Colon (tissue), 2 donors: Measurements from ENCODE around the gene SRRT.

Experiments
- FAIRE-seq: peaks from 2 replicates; lab custom pipeline; 2012; peaks lifted over from hg19 to GRCh38; lab: Jason Lieb, UNC
- donor health status: control.
- donor health status: control.

The SRRT gene

GRCh38 chr7:100880645-100881044 is 5.7 kb downstream of the SRRT start:
- no peak for FAIRE-seq

GRCh38 chr7:100881136-100881535 is 6.2 kb downstream of the SRRT start:
- no peak for FAIRE-seq

GRCh38 chr7:100882201-100882600 is 7.3 kb downstream of the SRRT start:
- FAIRE-seq = no peak

GRCh38 chr7:100882785-100883526 is 8.1 kb downstream of the SRRT start:
- no peak for FAIRE-seq

- no peak for FAIRE-seq
These were observed 10.0 kb downstream of the SRRT start for GRCh38 chr7:100884736-100885439.

- no peak for FAIRE-seq
These were observed 10.7 kb downstream of the SRRT start for GRCh38 chr7:100885440-100886141.

- FAIRE-seq = no peak
These were observed 11.4 kb downstream of the SRRT start for GRCh38 chr7:100886142-100886935.

- no peak for FAIRE-seq
These were observed 12.1 kb downstream of the SRRT start for GRCh38 chr7:100886936-100887515.

GRCh38 chr7:100887516-100888290 is 12.8 kb downstream of the SRRT start:
- no peak for FAIRE-seq

GRCh38 chr7:100888291-100888987 is 13.5 kb downstream of the SRRT start:
- FAIRE-seq = no peak

- no peak for FAIRE-seq
These were observed 14.3 kb downstream of the SRRT start, which contains the start of gene UFSP1 for GRCh38 chr7:100888988-100889750. UFSP1 (minus strand) TSS chr7:100889715; CDS start chr7:100889271, 444 bp downstream.

- no peak for FAIRE-seq
These were observed 16.0 kb downstream of the SRRT start for GRCh38 chr7:100890653-100891567.

- no peak for FAIRE-seq
These were observed 16.8 kb downstream of the SRRT start for GRCh38 chr7:100891568-100892247.

- no peak for FAIRE-seq
These were observed 17.7 kb downstream of the SRRT start for GRCh38 chr7:100892364-100893317.

GRCh38 chr7:100893318-100893895 is 18.5 kb downstream of the SRRT start:
- no peak for FAIRE-seq
